Endothelial cell of umbilical vein (primary cell): ENCODE results near the gene SNX19. TPM values are rescaled to one million over a fixed set of nuclear protein-coding genes. Genes with fewer than 3 reads are reported as not detected.

Experiments used
- BruUV-seq: library from RNA; stranded (reverse); fragments of 400-500 nt; replicated peaks from 2 replicates; lab custom pipeline; 2021; lab: Mats Ljungman, UMichigan
- CTCF ChIA-PET: fragments of 300-600, 350-600 bp; sonication (Branson Sonifier 250); formaldehyde crosslinking; loops from one replicate; lab custom pipeline; 2021; ENCODE audit warnings: antibody characterized with exemption, inconsistent platforms; lab: Charles Lee
- POLR2A ChIA-PET: fragments of 300-600, 350-600 bp; sonication (Branson Sonifier 250); formaldehyde crosslinking; loops from one replicate; lab custom pipeline; 2021; ENCODE audit warnings: antibody characterized with exemption, inconsistent platforms; lab: Charles Lee
- DNase-seq: peaks from one replicate; pipeline ENCODE4 v3.0.0-alpha.2; 2011; ENCODE audit warnings: low read depth, low spot score
- FAIRE-seq: peaks from 2 replicates; lab custom pipeline; 2011; peaks lifted over from hg19 to GRCh38; lab: Jason Lieb, UNC
- H2AFZ ChIP-seq: 2 replicates; pipeline ENCODE4 v1.6.0; 2012; ENCODE audit warnings: low read depth, low read length, control low read depth, inconsistent platforms
- H3K27ac ChIP-seq: 2 replicates; pipeline ENCODE4 v1.5.1; 2011; ENCODE audit warnings: low read depth, mild to moderate bottlenecking, control low read depth, low read length, moderate library complexity; ENCODE audit not compliant: insufficient read depth
- H3K27me3 ChIP-seq, 2 experiments: 2 replicates each; pipeline versions ENCODE4 v1.6.0 to v1.6.1; 2011; ENCODE audit warnings: low read length in 2 of 2, mixed read lengths in 1 of 2; ENCODE audit not compliant: control insufficient read depth in 2 of 2, insufficient read depth in 2 of 2
- H3K36me3 ChIP-seq, 2 experiments: 2 replicates in 1 of 2; 3 replicates in 1 of 2; pipeline ENCODE4 v1.5.1; 2011; ENCODE audit warnings: low read length in 2 of 2, mild to moderate bottlenecking in 1 of 2, moderate library complexity in 1 of 2; ENCODE audit not compliant: control insufficient read depth in 2 of 2, insufficient read depth in 2 of 2; ENCODE audit errors: extremely low read depth in 1 of 2
- H3K4me1 ChIP-seq: 3 replicates; pipeline ENCODE4 v1.5.1; 2011; ENCODE audit warnings: mild to moderate bottlenecking, low read length; ENCODE audit not compliant: control insufficient read depth, insufficient read depth; ENCODE audit errors: extremely low read depth
- H3K4me2 ChIP-seq: 2 replicates; pipeline ENCODE4 v1.6.1; 2011; ENCODE audit warnings: low read length, control low read depth, mixed read lengths; ENCODE audit not compliant: insufficient read depth
- H3K4me3 ChIP-seq, 3 experiments: fragments of 200-600 bp in 1 of 3; sonication (generic), shearing (Covaris generic) in 1 of 3; replicated peaks in 1 of 3; 2 replicates each; pipeline ENCODE4 v1.5.1; 2011 to 2016; ENCODE audit warnings: control low read depth in 3 of 3, low read length in 3 of 3, mild to moderate bottlenecking in 2 of 3, inconsistent platforms in 1 of 3, low read depth in 1 of 3, moderate library complexity in 1 of 3; ENCODE audit not compliant: insufficient read depth in 1 of 3
- H3K79me2 ChIP-seq: 2 replicates; pipeline ENCODE4 v1.6.0; 2012; ENCODE audit warnings: low read length, inconsistent platforms; ENCODE audit not compliant: control insufficient read depth, insufficient read depth
- H3K9ac ChIP-seq: replicated peaks from 2 replicates; pipeline ENCODE3; 2011; ENCODE audit warnings: low read length, control low read depth; ENCODE audit not compliant: insufficient read depth; ENCODE audit errors: extremely low read depth
- H3K9me1 ChIP-seq: replicated peaks from 3 replicates; pipeline ENCODE4 v1.6.0; 2011; ENCODE audit warnings: mild to moderate bottlenecking, low read length; ENCODE audit not compliant: control insufficient read depth, insufficient read depth; ENCODE audit errors: extremely low read depth
- H3K9me3 ChIP-seq: replicated peaks from 2 replicates; pipeline ENCODE4 v1.5.1; 2012; ENCODE audit warnings: low read length, inconsistent platforms; ENCODE audit not compliant: control insufficient read depth, insufficient read depth
- H4K20me1 ChIP-seq: replicated peaks from 2 replicates; pipeline ENCODE3; 2011; ENCODE audit warnings: mild to moderate bottlenecking, low read length; ENCODE audit not compliant: control insufficient read depth, insufficient read depth; ENCODE audit errors: extremely low read depth
- EZH2 ChIP-seq: IDR thresholded peaks from 2 replicates; pipeline ENCODE4 v1.6.1; 2012; ENCODE audit warnings: borderline replicate concordance, low read depth, mild to moderate bottlenecking, moderate library complexity, low read length, inconsistent platforms; ENCODE audit not compliant: severe bottlenecking
- FOS ChIP-seq: IDR thresholded peaks from 2 replicates; pipeline ENCODE4 v1.6.1; 2011; ENCODE audit warnings: mild to moderate bottlenecking, low read length, moderate library complexity, borderline replicate concordance; ENCODE audit not compliant: insufficient read depth
- GATA2 ChIP-seq: IDR thresholded peaks from 2 replicates; pipeline ENCODE4 v1.7.0; 2011; ENCODE audit warnings: low read depth, mild to moderate bottlenecking, moderate library complexity, mixed read lengths, low read length; ENCODE audit not compliant: insufficient read length, insufficient read depth
- JUN ChIP-seq: IDR thresholded peaks from 2 replicates; pipeline ENCODE4 v1.6.1; 2011; ENCODE audit warnings: borderline replicate concordance, low read depth; ENCODE audit not compliant: insufficient read length, insufficient read depth
- POLR2A ChIP-seq: IDR thresholded peaks from 2 replicates; pipeline ENCODE4 v1.6.1; 2012; ENCODE audit warnings: low read depth, mild to moderate bottlenecking, control low read depth, low read length
- POLR2AphosphoS5 ChIP-seq: IDR thresholded peaks from 2 replicates; pipeline ENCODE4 v1.6.1; 2012; ENCODE audit warnings: low read depth, mild to moderate bottlenecking, control low read depth, low read length, moderate library complexity; ENCODE audit not compliant: insufficient read depth
- dilution Hi-C: fragments of 300-500 bp; cut with MboI; formaldehyde crosslinking; loops from one replicate; pipeline ENCODE4 v1.15.0; 2019; ENCODE audit warnings: low sequenced_read_pairs; ENCODE audit not compliant: extremely low pct_ligation_motif_present
- intact Hi-C: fragments of 100-400 bp; cut with micrococcal nuclease; formaldehyde crosslinking; loops from one replicate; pipeline ENCODE4 v1.10.0; 2022
- polyA plus RNA-seq, 4 experiments: library from polyadenylated mRNA; depleted of rRNA in 3 of 4; stranded (reverse) in 3 of 4; unstranded in 1 of 4; fragments of >200 nt; gene quantifications; 2 replicates each; pipeline versions ENCODE4 v1.2.1 to v1.2.3, GENCODE V29; 2011 to 2012; ENCODE audit warnings: missing spikeins in 1 of 4
- total RNA-seq: library from RNA; stranded (reverse); gene quantifications from 2 replicates; pipeline ENCODE4 v1.2.3, GENCODE V29; 2021
- TF ChIP-seq, protein P1 (sequence below), 2 donors: IDR thresholded peaks; 1 replicate in 1 of 2; 2 replicates in 1 of 2; pipeline ENCODE4 v1.5.1; 2011; ENCODE audit warnings: low read length in 2 of 2, mild to moderate bottlenecking in 2 of 2, moderate library complexity in 2 of 2, control low read depth in 1 of 2, inconsistent platforms in 1 of 2, low read depth in 1 of 2; ENCODE audit not compliant: insufficient read depth in 1 of 2; ENCODE audit errors: extremely low read depth in 1 of 2

SNX19 gene
- total and polyA plus RNA-seq, 2 donors (not counting 3 experiments of a cell fraction or from before 2014, with no cell fraction given), result 37.4 to 49.8 TPM

- DNase-seq, result peak; percentile 88
- POLR2A ChIA-PET, result interaction anchor here (1.9 kb wide), 1 partner anchor 12 kb away, joined by 7 read pairs; no protein-coding TSS in a partner anchor
Observed at GRCh38 chr11:130909650-130910049, 6.6 kb downstream of the SNX19 start.

More at GRCh38 chr11:130909650-130910049, 6.6 kb downstream of the SNX19 start:
- no TSS peak for BruUV-seq
- Histone ChIP-seq H3K4me1 (peaks cover 51% of the 10 kb centered on the region), H3K36me3 (peaks cover 10 to 23% of the 10 kb centered on the region in 2 experiments), H3K9me1 (no peaks in the 10 kb centered on the region), H3K9ac (peak overlapping the region; percentile 34), H3K27ac (peak overlapping the region; percentile 91), H3K4me3 (no peak overlapping the region), H3K4me2 (peak overlapping the region; percentile 39), H4K20me1 (no peaks in the 10 kb centered on the region), H3K79me2 (peaks cover 23% of the 10 kb centered on the region), H3K27me3 (no peaks in the 10 kb centered on the region), H2AFZ (no peak overlapping the region), H3K9me3 (no peaks in the 10 kb centered on the region)
- intact Hi-C loops, result loop anchor here (5.0 kb wide), 1 partner anchor 838 kb away; no protein-coding TSS in a partner anchor
- peak; percentile 84 for FAIRE-seq
- TF ChIP-seq GATA2, result peak; percentile 28
- no peak for TF ChIP-seq POLR2A
- TF ChIP-seq, protein P1, sequence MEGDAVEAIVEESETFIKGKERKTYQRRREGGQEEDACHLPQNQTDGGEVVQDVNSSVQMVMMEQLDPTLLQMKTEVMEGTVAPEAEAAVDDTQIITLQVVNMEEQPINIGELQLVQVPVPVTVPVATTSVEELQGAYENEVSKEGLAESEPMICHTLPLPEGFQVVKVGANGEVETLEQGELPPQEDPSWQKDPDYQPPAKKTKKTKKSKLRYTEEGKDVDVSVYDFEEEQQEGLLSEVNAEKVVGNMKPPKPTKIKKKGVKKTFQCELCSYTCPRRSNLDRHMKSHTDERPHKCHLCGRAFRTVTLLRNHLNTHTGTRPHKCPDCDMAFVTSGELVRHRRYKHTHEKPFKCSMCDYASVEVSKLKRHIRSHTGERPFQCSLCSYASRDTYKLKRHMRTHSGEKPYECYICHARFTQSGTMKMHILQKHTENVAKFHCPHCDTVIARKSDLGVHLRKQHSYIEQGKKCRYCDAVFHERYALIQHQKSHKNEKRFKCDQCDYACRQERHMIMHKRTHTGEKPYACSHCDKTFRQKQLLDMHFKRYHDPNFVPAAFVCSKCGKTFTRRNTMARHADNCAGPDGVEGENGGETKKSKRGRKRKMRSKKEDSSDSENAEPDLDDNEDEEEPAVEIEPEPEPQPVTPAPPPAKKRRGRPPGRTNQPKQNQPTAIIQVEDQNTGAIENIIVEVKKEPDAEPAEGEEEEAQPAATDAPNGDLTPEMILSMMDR (IDR thresholded peaks at IDR 0.05; ENCODE audit: extremely low read depth in 1 of 2, insufficient read depth in 1 of 2, low read depth in 1 of 2, low read length in 2 of 2), result no peak
- peak; percentile 81 for TF ChIP-seq JUN
- TF ChIP-seq POLR2AphosphoS5, result peak; percentile 47
- TF ChIP-seq EZH2, result no peak
- TF ChIP-seq FOS, result peak; percentile 75
- CTCF ChIA-PET, result interaction anchor here (1.4 kb wide), 1 partner anchor 12 kb away, joined by 13 read pairs; no protein-coding TSS in a partner anchor
- dilution Hi-C loops, result no loop called here
